ENCODE results near the gene LARGE1.

DNA sequence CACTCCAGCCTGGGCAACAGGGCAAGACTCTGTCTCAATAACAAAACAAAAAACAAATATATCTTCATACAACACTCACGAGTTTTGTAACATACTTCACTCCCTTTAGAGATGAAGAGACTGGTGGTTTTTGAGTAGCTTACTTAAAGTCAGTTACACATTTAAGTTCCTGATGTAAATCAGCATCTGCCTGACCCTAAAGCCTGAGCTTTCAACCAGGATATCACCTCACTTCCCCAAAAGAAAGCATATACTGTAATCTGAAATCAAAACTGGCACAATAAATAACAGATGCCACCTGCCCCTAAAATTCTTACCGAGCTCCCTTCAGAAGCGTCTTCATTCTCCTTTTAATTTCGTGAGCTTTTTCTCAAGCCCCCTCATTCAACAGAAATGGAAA is 31.5 kb downstream of the LARGE1 start:
- TF ChIP-seq, protein P1, sequence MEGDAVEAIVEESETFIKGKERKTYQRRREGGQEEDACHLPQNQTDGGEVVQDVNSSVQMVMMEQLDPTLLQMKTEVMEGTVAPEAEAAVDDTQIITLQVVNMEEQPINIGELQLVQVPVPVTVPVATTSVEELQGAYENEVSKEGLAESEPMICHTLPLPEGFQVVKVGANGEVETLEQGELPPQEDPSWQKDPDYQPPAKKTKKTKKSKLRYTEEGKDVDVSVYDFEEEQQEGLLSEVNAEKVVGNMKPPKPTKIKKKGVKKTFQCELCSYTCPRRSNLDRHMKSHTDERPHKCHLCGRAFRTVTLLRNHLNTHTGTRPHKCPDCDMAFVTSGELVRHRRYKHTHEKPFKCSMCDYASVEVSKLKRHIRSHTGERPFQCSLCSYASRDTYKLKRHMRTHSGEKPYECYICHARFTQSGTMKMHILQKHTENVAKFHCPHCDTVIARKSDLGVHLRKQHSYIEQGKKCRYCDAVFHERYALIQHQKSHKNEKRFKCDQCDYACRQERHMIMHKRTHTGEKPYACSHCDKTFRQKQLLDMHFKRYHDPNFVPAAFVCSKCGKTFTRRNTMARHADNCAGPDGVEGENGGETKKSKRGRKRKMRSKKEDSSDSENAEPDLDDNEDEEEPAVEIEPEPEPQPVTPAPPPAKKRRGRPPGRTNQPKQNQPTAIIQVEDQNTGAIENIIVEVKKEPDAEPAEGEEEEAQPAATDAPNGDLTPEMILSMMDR (IDR thresholded peaks at IDR 0.05; ENCODE audit: borderline replicate concordance, extremely low read depth, low read length, poor library complexity, severe bottlenecking) = no peak
- TF ChIP-seq EZH2 (IDR thresholded peaks at IDR 0.05; ENCODE audit: borderline replicate concordance, low read depth, low read length, severe bottlenecking) = no peak

Measured in DND-41 (cell line).